Liver (tissue), 9 donors: ENCODE data around the gene GCKR. TPM values are rescaled to one million over a fixed set of nuclear protein-coding genes. Genes with fewer than 3 reads are reported as not detected.

Experiments
- DNase-seq: peaks from one replicate; pipeline ENCODE4 v3.0.0-alpha.2; 2017; ENCODE audit warnings: low spot score
- H3K27ac ChIP-seq, 2 donors: one replicate each; pipeline ENCODE4 v1.7.0; 2013; ENCODE audit warnings: inconsistent platforms in 2 of 2, low read length in 2 of 2, control low read depth in 1 of 2, low read depth in 1 of 2, mild to moderate bottlenecking in 1 of 2
- H3K27me3 ChIP-seq, 4 donors: one replicate each; pipeline versions ENCODE4 v1.6.1 to v1.7.0; 2013; ENCODE audit warnings: low read length in 3 of 4, inconsistent platforms in 1 of 4, mild to moderate bottlenecking in 1 of 4, moderate library complexity in 1 of 4; ENCODE audit not compliant: control insufficient read depth in 4 of 4, insufficient read depth in 4 of 4
- H3K36me3 ChIP-seq, 4 donors: one replicate each; pipeline versions ENCODE4 v1.6.1 to v1.7.0; 2013; ENCODE audit warnings: low read length in 3 of 4, mild to moderate bottlenecking in 3 of 4, low read depth in 1 of 4, moderate library complexity in 1 of 4; ENCODE audit not compliant: control insufficient read depth in 4 of 4, insufficient read depth in 3 of 4
- H3K4me1 ChIP-seq, 4 donors: one replicate each; pipeline versions ENCODE4 v1.6.1 to v1.7.0; 2013; ENCODE audit warnings: low read length in 3 of 4, mild to moderate bottlenecking in 3 of 4, moderate library complexity in 1 of 4; ENCODE audit not compliant: control insufficient read depth in 4 of 4, insufficient read depth in 4 of 4
- H3K4me3 ChIP-seq, 3 donors: one replicate each; pipeline versions ENCODE4 v1.6.1 to v1.7.0; 2013; ENCODE audit warnings: low read length in 3 of 3, control low read depth in 1 of 3, low read depth in 1 of 3, mild to moderate bottlenecking in 1 of 3
- H3K9ac ChIP-seq, 2 donors: one replicate each; pipeline ENCODE4 v1.7.0; 2013; ENCODE audit warnings: low read length in 2 of 2, mild to moderate bottlenecking in 2 of 2, moderate library complexity in 2 of 2, control low read depth in 1 of 2, low read depth in 1 of 2
- H3K9me3 ChIP-seq, 4 donors: one replicate each; pipeline versions ENCODE4 v1.6.1 to v1.7.0; 2013; ENCODE audit warnings: low read length in 3 of 4; ENCODE audit not compliant: control insufficient read depth in 4 of 4
- EGR1 ChIP-seq, 2 donors: IDR thresholded peaks; 2 replicates each; pipeline ENCODE4 v1.6.1; 2016 to 2018; ENCODE audit warnings: antibody characterized with exemption in 2 of 2, low read depth in 2 of 2
- FOXA1 ChIP-seq: IDR thresholded peaks from 2 replicates; pipeline ENCODE4 v1.6.1; 2016; ENCODE audit warnings: antibody characterized with exemption
- FOXA2 ChIP-seq: IDR thresholded peaks from 2 replicates; pipeline ENCODE4 v1.6.1; 2016; ENCODE audit warnings: antibody characterized with exemption
- GABPA ChIP-seq, 2 donors: IDR thresholded peaks in 1 of 2; conservative IDR thresholded peaks in 1 of 2; 2 replicates each; pipeline ENCODE4 v1.6.1; 2016; ENCODE audit warnings: antibody characterized with exemption in 2 of 2, mild to moderate bottlenecking in 1 of 2, moderate library complexity in 1 of 2
- HNF4A ChIP-seq, 2 donors: conservative IDR thresholded peaks; 2 replicates each; pipeline ENCODE4 v1.6.1; 2016; ENCODE audit warnings: antibody characterized with exemption in 2 of 2, mild to moderate bottlenecking in 2 of 2
- MAX ChIP-seq: IDR thresholded peaks from 2 replicates; pipeline ENCODE4 v1.6.1; 2016; ENCODE audit warnings: antibody characterized with exemption
- RAD21 ChIP-seq, 2 donors: IDR thresholded peaks; 2 replicates each; pipeline ENCODE4 v1.6.1; 2016; ENCODE audit warnings: antibody characterized with exemption in 2 of 2, mild to moderate bottlenecking in 2 of 2
- REST ChIP-seq: IDR thresholded peaks from 2 replicates; pipeline ENCODE4 v1.6.1; 2016; ENCODE audit warnings: antibody characterized with exemption, mild to moderate bottlenecking
- SP1 ChIP-seq: IDR thresholded peaks from 2 replicates; pipeline ENCODE4 v1.6.1; 2018; ENCODE audit warnings: antibody characterized with exemption, mild to moderate bottlenecking
- YY1 ChIP-seq: IDR thresholded peaks from 2 replicates; pipeline ENCODE4 v1.6.1; 2016; ENCODE audit warnings: antibody characterized with exemption, mild to moderate bottlenecking
- WGBS: extraction: QIAGEN DNeasy Blood & Tissue Kit; methylation state at CpG from one replicate; pipeline ENCODE4 v1.1.7; 2013; 5-methylcytosine and 5-hydroxymethylcytosine counted together
- polyA plus RNA-seq, 2 donors: library from polyadenylated mRNA; stranded (reverse) in 1 of 2; unstranded in 1 of 2; fragments of 200-250 nt in 1 of 2; fragments of >200 nt in 1 of 2; fragmentation: Nextera tagmentation in 1 of 2; extraction: Ambion mirVana in 1 of 2; gene quantifications; one replicate each; pipeline versions ENCODE4 v1.2.1 to v1.2.3, GENCODE V29; 2013 to 2015
- total RNA-seq, 2 donors: library from RNA; depleted of rRNA; stranded (reverse); fragments of >200 nt; gene quantifications; one replicate each; pipeline ENCODE4 v1.2.3, GENCODE V29; 2014
- TF ChIP-seq, protein P1 (sequence below): IDR thresholded peaks from 2 replicates; pipeline ENCODE4 v1.6.1; 2016; ENCODE audit warnings: antibody characterized with exemption
- TF ChIP-seq, protein P2 (sequence below): fragments of 150-350 bp; IDR thresholded peaks from 2 replicates; pipeline ENCODE4 v1.5.1; 2017; ENCODE audit warnings: improper control_type of control experiment, low read depth, low read length; ENCODE audit not compliant: missing input control
- donor health status: healthy.
- donor health status: healthy.
- donor health status: healthy.
- donor health status: healthy.
- donor health status: healthy.

The GCKR gene
- total and polyA plus RNA-seq, 4 donors, result 9.6 to 173 (median 79.4) TPM

DNA sequence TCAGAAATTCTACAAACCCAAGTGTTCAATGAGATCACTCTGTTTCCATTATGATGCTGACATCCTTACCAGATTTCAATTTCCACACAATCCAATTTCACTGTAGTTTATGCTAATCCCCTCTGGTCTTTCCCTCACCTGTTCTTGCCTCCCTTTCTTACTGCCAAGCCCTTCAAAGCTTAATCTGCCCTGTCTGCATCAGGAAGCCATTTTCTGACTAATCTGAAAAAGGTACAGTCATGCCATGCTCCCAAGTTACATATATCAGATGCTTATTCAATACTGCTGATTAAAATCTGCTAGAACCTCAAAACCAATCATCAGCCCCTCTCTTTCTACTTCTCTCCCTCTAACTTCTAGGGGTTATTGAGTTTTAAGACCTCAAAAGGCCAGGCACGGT is 45.5 kb upstream of the GCKR start (continued):
- TF ChIP-seq REST (no peak), EGR1 (IDR thresholded peaks at IDR 0.05; ENCODE audit: low read depth in 2 of 2) (no peak)
- TF ChIP-seq, protein P1, sequence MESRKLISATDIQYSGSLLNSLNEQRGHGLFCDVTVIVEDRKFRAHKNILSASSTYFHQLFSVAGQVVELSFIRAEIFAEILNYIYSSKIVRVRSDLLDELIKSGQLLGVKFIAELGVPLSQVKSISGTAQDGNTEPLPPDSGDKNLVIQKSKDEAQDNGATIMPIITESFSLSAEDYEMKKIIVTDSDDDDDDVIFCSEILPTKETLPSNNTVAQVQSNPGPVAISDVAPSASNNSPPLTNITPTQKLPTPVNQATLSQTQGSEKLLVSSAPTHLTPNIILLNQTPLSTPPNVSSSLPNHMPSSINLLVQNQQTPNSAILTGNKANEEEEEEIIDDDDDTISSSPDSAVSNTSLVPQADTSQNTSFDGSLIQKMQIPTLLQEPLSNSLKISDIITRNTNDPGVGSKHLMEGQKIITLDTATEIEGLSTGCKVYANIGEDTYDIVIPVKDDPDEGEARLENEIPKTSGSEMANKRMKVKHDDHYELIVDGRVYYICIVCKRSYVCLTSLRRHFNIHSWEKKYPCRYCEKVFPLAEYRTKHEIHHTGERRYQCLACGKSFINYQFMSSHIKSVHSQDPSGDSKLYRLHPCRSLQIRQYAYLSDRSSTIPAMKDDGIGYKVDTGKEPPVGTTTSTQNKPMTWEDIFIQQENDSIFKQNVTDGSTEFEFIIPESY, result no peak

DNA sequence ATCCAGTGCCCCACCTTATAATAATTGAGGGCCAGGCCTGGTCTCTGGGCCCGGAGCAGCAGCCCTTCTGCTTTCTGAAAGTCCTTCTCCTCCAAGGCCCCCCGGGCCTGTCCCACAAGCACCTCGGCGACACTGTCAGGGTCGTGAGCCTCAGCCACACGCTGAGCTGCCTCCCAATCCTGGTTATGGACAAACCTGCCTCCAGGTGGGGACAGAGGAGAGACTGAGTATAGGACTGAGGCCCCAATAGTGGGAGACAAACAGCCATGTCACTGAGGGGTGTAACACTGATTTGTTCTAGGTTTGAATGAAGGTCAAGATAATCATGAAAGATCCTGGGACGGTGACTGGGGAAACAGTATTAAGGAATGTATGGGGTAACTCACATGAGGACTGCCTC is 42.7 kb upstream of the GCKR start:
- Histone ChIP-seq H3K9ac (no peak overlapping the region), H3K4me3 (no peak overlapping the region), H3K4me1 (no peaks in the 10 kb centered on the region), H3K27me3 (no peaks in the 10 kb centered on the region), H3K36me3 (peaks cover 2 to 54% (median 15%) of the 10 kb centered on the region in 4 donors), H3K27ac (no peak overlapping the region), H3K9me3 (no peaks in the 10 kb centered on the region)
- WGBS, result 92% methylated on average over 7 of the region's 7 CpGs
- no peak for TF ChIP-seq MAX
- no peak for DNase-seq

GRCh38 chr2:27461118-27461517 is 35.5 kb upstream of the GCKR start:
- DNase-seq, result peak; percentile 39
- TF ChIP-seq SP1, result no peak
- TF ChIP-seq FOXA2, result no peak
- TF ChIP-seq YY1, result no peak
- TF ChIP-seq EGR1 (IDR thresholded peaks at IDR 0.05; ENCODE audit: low read depth in 2 of 2), result no peak
- TF ChIP-seq HNF4A (conservative IDR thresholded peaks at IDR 0.05), result no peak
- no peak for TF ChIP-seq RAD21 (IDR thresholded peaks at IDR 0.05)
- TF ChIP-seq GABPA (IDR thresholded peaks at IDR 0.05 in 1 of 2, conservative IDR thresholded peaks at IDR 0.05 in 1 of 2), result no peak
- TF ChIP-seq, protein P2, sequence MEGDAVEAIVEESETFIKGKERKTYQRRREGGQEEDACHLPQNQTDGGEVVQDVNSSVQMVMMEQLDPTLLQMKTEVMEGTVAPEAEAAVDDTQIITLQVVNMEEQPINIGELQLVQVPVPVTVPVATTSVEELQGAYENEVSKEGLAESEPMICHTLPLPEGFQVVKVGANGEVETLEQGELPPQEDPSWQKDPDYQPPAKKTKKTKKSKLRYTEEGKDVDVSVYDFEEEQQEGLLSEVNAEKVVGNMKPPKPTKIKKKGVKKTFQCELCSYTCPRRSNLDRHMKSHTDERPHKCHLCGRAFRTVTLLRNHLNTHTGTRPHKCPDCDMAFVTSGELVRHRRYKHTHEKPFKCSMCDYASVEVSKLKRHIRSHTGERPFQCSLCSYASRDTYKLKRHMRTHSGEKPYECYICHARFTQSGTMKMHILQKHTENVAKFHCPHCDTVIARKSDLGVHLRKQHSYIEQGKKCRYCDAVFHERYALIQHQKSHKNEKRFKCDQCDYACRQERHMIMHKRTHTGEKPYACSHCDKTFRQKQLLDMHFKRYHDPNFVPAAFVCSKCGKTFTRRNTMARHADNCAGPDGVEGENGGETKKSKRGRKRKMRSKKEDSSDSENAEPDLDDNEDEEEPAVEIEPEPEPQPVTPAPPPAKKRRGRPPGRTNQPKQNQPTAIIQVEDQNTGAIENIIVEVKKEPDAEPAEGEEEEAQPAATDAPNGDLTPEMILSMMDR, result no peak
- no peak for TF ChIP-seq FOXA1
- Histone ChIP-seq H3K9ac (no peak overlapping the region), H3K27me3 (no peaks in the 10 kb centered on the region), H3K27ac (no peak overlapping the region), H3K4me1 (no peaks in the 10 kb centered on the region), H3K36me3 (peaks cover 0 to 38% (median 12%) of the 10 kb centered on the region in 4 donors), H3K4me3 (no peak overlapping the region), H3K9me3 (no peaks in the 10 kb centered on the region)
- WGBS, result 67% methylated on average over 8 of the region's 8 CpGs
